Cardiac muscle cell (in vitro differentiated cells and primary cell): ENCODE results near the gene BPI. TPM values are rescaled to one million over a fixed set of nuclear protein-coding genes. Genes with fewer than 3 reads are reported as not detected.

ENCODE experiments used
- DNase-seq, 2 donors: peaks; one replicate each; pipeline versions ENCODE4 v3.0.0 to v3.0.0-alpha.2; 2010 to 2017; ENCODE audit warnings: low read depth in 1 of 2, low spot score in 1 of 2
- H3K27ac ChIP-seq: fragments of 200-600 bp; sonication (generic); 2 replicates; pipeline ENCODE4 v1.5.1; 2016
- H3K27me3 ChIP-seq: fragments of 200-600 bp; sonication (generic); 2 replicates; pipeline ENCODE4 v1.6.0; 2016; ENCODE audit warnings: control low read depth
- H3K36me3 ChIP-seq: fragments of 200-600 bp; sonication (generic); 2 replicates; pipeline ENCODE4 v1.5.1; 2016; ENCODE audit warnings: control low read depth
- H3K4me1 ChIP-seq: fragments of 200-600 bp; sonication (generic); 2 replicates; pipeline ENCODE4 v1.8.1; 2017; ENCODE audit warnings: low read depth, mild to moderate bottlenecking, mixed run types
- H3K4me3 ChIP-seq: fragments of 200-600 bp; sonication (generic); 2 replicates; pipeline ENCODE4 v1.5.1; 2016; ENCODE audit warnings: mild to moderate bottlenecking
- H3K9me3 ChIP-seq: fragments of 200-600 bp; sonication (generic); 2 replicates; pipeline ENCODE4 v1.5.1; 2017; ENCODE audit warnings: low read depth, mild to moderate bottlenecking, control low read depth
- CTCF ChIP-seq: IDR thresholded peaks from 2 replicates; pipeline ENCODE4 v1.5.1; 2012; ENCODE audit warnings: low read depth, mild to moderate bottlenecking, low read length
- polyA plus RNA-seq: library from polyadenylated mRNA; unstranded; fragments of >200 nt; fragmentation: Nextera tagmentation; extraction: Ambion mirVana; gene quantifications from 2 replicates; pipeline ENCODE4 v1.2.1, GENCODE V29; 2016
- total RNA-seq: library from RNA; depleted of rRNA; stranded (reverse); fragments of >200 nt; gene quantifications from 2 replicates; pipeline ENCODE4 v1.2.3, GENCODE V29; 2016

BPI gene
- total and polyA plus RNA-seq, 2 experiments from 2014 or later: not detected

GRCh38 chr20:38267296-38267695, 36.7 kb upstream of the BPI start:
- DNase-seq: no peak
- H3K4me1 ChIP-seq: no peaks in the 10 kb centered on the region
- peaks cover 3% of the 10 kb centered on the region for H3K27me3 ChIP-seq
- no peak for TF ChIP-seq CTCF
- H3K9me3 ChIP-seq: no peaks in the 10 kb centered on the region
- no peak overlapping the region for H3K27ac ChIP-seq
- no peak overlapping the region for H3K4me3 ChIP-seq
- H3K36me3 ChIP-seq: no peaks in the 10 kb centered on the region

- Histone ChIP-seq H3K4me1 (no peaks in the 10 kb centered on the region), H3K27me3 (no peaks in the 10 kb centered on the region), H3K27ac (no peak overlapping the region), H3K4me3 (no peak overlapping the region), H3K9me3 (no peaks in the 10 kb centered on the region), H3K36me3 (no peaks in the 10 kb centered on the region)
- DNase-seq: no peak
- TF ChIP-seq CTCF: no peak
These were observed 35.9 kb upstream of the BPI start for GRCh38 chr20:38267901-38268514.

GRCh38 chr20:38269040-38269439, 34.9 kb upstream of the BPI start:
- H3K4me3 ChIP-seq: no peak overlapping the region
- H3K9me3 ChIP-seq: no peaks in the 10 kb centered on the region
- H3K4me1 ChIP-seq: no peaks in the 10 kb centered on the region
- no peak for TF ChIP-seq CTCF
- H3K36me3 ChIP-seq: no peaks in the 10 kb centered on the region
- DNase-seq: no peak
- no peak overlapping the region for H3K27ac ChIP-seq
- H3K27me3 ChIP-seq: no peaks in the 10 kb centered on the region

- Histone ChIP-seq H3K27me3 (no peaks in the 10 kb centered on the region), H3K36me3 (no peaks in the 10 kb centered on the region), H3K27ac (no peak overlapping the region), H3K4me3 (no peak overlapping the region), H3K9me3 (no peaks in the 10 kb centered on the region), H3K4me1 (no peaks in the 10 kb centered on the region)
- no peak for TF ChIP-seq CTCF
- DNase-seq: no peak
These were observed 34.2 kb upstream of the BPI start for GRCh38 chr20:38269715-38270114.

GRCh38 chr20:38270869-38271605, 32.9 kb upstream of the BPI start:
- no peaks in the 10 kb centered on the region for H3K36me3 ChIP-seq
- H3K9me3 ChIP-seq: no peaks in the 10 kb centered on the region
- H3K27me3 ChIP-seq: no peaks in the 10 kb centered on the region
- H3K4me1 ChIP-seq: no peaks in the 10 kb centered on the region
- H3K4me3 ChIP-seq: no peak overlapping the region
- peak in 1 of 2 donors; percentile 98 for DNase-seq
- no peak for TF ChIP-seq CTCF
- no peak overlapping the region for H3K27ac ChIP-seq
